OCI-LY3 (cell line): ENCODE data around the gene NRXN3.

ENCODE experiments used
- EZH2phosphoT487 ChIP-seq: fragments of 200-600 bp; shearing (Covaris generic); IDR thresholded peaks from 2 replicates; pipeline ENCODE4 v1.6.1; 2018; ENCODE audit warnings: antibody characterized with exemption, mixed run types, low read depth
- TF ChIP-seq, protein P1 (sequence below): fragments of 200-600, 300-600 bp; sonication (generic); IDR thresholded peaks from 2 replicates; pipeline ENCODE4 v1.5.1; 2014; ENCODE audit warnings: antibody characterized with exemption, low read length, low read depth

DNA sequence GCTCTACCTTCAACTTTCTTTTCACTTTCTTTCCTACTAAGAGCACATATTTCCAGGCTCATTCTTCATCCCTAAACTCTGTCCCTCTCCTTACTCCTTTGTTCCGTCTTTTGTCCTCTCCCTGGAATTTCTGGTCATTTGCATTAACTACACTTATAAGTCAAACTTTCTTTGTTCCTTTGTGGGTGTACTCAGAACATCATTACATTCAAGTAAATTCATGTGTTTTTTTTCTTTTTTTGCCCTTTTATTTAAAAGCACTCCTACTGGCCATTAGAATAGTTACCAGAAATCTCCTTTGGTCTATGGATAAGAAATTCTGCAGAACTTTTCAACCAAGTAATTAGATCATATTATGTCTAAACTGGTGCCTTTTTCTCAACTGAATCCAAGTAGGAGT lies 1238.5 kb downstream of the NRXN3 start:
- TF ChIP-seq, protein P1, sequence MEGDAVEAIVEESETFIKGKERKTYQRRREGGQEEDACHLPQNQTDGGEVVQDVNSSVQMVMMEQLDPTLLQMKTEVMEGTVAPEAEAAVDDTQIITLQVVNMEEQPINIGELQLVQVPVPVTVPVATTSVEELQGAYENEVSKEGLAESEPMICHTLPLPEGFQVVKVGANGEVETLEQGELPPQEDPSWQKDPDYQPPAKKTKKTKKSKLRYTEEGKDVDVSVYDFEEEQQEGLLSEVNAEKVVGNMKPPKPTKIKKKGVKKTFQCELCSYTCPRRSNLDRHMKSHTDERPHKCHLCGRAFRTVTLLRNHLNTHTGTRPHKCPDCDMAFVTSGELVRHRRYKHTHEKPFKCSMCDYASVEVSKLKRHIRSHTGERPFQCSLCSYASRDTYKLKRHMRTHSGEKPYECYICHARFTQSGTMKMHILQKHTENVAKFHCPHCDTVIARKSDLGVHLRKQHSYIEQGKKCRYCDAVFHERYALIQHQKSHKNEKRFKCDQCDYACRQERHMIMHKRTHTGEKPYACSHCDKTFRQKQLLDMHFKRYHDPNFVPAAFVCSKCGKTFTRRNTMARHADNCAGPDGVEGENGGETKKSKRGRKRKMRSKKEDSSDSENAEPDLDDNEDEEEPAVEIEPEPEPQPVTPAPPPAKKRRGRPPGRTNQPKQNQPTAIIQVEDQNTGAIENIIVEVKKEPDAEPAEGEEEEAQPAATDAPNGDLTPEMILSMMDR = no peak
- no peak for TF ChIP-seq EZH2phosphoT487
